ENCODE results near the gene EPN2.

The EPN2 gene

GRCh38 chr17:19330271-19330670, 93.1 kb downstream of the EPN2 start:
- TF ChIP-seq CTCF (conservative IDR thresholded peaks at IDR 0.05), result no peak
- no peak overlapping the region for H3K27ac ChIP-seq

DNA sequence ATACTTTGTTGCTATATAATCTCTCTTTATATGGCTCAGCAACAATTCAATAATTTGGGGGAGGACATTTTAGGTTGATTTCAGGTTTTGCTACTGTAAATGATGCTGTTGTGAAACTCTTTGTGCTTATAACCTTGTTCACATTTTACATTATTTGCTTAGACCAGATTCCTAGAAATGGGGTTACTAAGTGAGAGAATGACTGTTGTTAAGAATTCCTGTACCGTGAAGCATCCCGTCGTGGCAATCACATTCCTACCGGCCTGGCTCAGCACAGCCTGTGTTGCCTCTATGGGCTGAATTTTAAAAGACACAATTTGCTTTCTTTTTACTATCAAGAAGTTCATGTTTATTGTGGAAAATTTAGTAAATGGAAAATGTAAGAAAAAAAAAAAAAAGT, 94.0 kb downstream of the EPN2 start:
- TF ChIP-seq CTCF (conservative IDR thresholded peaks at IDR 0.05), result no peak

GRCh38 chr17:19331543-19332245, 94.5 kb downstream of the EPN2 start:
- no peak overlapping the region for H3K27ac ChIP-seq
- TF ChIP-seq CTCF (conservative IDR thresholded peaks at IDR 0.05), result no peak

More for the DNA sequence above, 94.0 kb downstream of the EPN2 start:
- no peak overlapping the region for H3K27ac ChIP-seq

DNA sequence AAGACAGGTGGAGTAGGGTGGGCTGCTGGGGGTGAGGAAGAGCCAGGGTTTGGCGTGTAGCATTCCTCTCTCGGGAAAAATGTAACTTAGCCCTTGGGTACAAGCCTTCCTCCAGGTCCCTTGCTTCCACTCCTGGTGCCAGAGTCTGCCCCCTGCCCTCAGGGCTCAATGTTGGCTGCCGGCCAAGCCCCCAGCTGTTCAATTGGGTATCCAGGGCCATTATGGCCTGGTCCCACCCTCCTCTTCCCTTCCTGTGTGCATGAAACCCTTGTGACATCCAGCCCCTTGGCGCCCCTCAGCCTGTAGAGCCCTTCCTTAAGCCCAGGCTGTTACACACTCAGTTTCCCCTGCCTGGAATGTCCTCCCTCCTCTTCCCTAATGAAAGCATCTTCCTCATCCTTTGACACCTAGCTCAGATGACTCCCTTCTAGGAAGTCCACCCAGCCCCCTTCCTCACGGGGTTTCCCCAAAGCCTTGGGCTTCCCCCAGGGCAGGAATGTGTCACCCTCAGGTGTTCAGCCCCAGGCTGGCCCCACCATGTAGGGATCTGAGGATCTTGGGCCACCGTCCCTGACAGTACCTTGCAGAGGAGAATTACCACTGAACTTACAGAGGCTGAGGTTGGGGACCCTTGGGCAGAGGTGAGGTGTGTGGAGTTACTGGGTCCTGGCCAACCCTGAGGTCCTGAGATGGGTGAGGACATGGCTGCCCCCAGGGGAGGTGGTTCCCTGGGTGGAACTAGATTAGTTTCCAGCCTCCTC, 95.4 kb downstream of the EPN2 start:
- H3K27ac ChIP-seq, result no peak overlapping the region
- no peak for TF ChIP-seq CTCF (conservative IDR thresholded peaks at IDR 0.05)

DNA sequence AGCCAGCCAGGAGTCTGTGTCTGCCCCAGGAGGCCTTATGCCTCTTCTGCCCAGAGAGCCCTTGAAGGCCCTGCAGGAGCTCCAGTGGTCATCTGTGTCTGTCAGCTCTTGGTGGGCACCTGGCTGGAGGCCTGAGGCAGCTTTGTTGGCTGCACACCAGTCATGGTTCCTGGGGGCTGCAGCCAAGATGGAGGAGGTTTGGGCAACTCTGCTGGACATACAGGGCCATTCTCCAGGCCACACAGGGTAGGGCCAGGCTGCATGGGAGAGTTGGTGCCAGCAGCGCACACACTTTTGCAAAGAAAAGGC, 95.9 kb downstream of the EPN2 start:
- no peak overlapping the region for H3K27ac ChIP-seq
- TF ChIP-seq CTCF (conservative IDR thresholded peaks at IDR 0.05), result no peak

- H3K27ac ChIP-seq, result no peak overlapping the region
- TF ChIP-seq CTCF (conservative IDR thresholded peaks at IDR 0.05), result no peak
These were observed 96.6 kb downstream of the EPN2 start for GRCh38 chr17:19333736-19334290.

DNA sequence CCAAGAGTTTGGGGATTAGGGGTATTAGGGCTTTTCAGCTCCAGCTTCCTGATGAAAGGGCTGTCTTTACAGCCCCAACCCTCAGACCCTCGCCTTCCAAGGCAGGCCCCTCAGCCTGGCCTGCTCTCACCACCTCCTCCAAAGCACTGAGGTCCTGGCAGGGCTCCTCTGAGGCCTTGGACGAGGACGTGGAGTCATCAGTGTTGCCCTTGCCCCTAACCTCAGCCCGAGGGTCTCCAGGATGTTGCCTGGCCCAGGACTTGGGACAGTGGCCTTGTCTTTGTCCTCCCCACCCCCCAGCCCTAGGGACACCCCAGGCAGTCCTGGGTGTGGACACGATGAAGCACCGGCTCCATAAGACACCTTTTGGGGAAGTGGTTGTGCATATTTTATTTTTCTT, 97.2 kb downstream of the EPN2 start:
- TF ChIP-seq CTCF (conservative IDR thresholded peaks at IDR 0.05), result no peak
- no peak overlapping the region for H3K27ac ChIP-seq

All from VCaP (cell line).